Stimulated activated CD8-positive, alpha-beta memory T cell treated with anti-CD3 and anti-CD28 coated beads, Interleukin-12 subunit alpha, Interleukin-12 subunit beta, amount 100 ng/mL, for 24 hours (primary cell): ENCODE measurements around the gene SOAT2.
"Not testable (repeated sequence)": the region's sequence is repeated elsewhere in the genome, so short reads cannot be mapped to it uniquely, and the experiment has no call there.

Source experiments
- DNase-seq: peaks from one replicate; pipeline ENCODE4 v3.0.0-alpha.2; 2020; ENCODE audit errors: extremely low read depth

SOAT2 gene

GRCh38 chr12:53101931-53102781 lies 1.1 kb upstream of the SOAT2 start:
- DNase-seq, result no peak

GRCh38 chr12:53103860-53104305 lies 597 bp downstream of the SOAT2 start:
- no peak for DNase-seq

GRCh38 chr12:53105256-53105655 lies 2.0 kb downstream of the SOAT2 start:
- DNase-seq, result no peak

- DNase-seq, result no peak
Measured at GRCh38 chr12:53105712-53106439, 2.6 kb downstream of the SOAT2 start.

GRCh38 chr12:53107122-53107521 lies 3.8 kb downstream of the SOAT2 start:
- no peak for DNase-seq

- DNase-seq, result not testable (repeated sequence)
Measured at GRCh38 chr12:53112431-53112830, 9.1 kb downstream of the SOAT2 start.

- no peak for DNase-seq
Measured at GRCh38 chr12:53113136-53113705, 9.9 kb downstream of the SOAT2 start.

- DNase-seq, result no peak
Measured at GRCh38 chr12:53113951-53114350, 10.7 kb downstream of the SOAT2 start.

GRCh38 chr12:53115112-53115890 lies 12.0 kb downstream of the SOAT2 start:
- no peak for DNase-seq

- no peak for DNase-seq
Measured at GRCh38 chr12:53115891-53116648, 12.8 kb downstream of the SOAT2 start.

GRCh38 chr12:53118751-53119300 lies 15.5 kb downstream of the SOAT2 start:
- no peak for DNase-seq

- no peak for DNase-seq
Measured at GRCh38 chr12:53120685-53121525, 17.6 kb downstream of the SOAT2 start.

- no peak for DNase-seq
Measured at GRCh38 chr12:53122961-53123468, 19.7 kb downstream of the SOAT2 start.

GRCh38 chr12:53123578-53124351 lies 20.5 kb downstream of the SOAT2 start:
- DNase-seq, result no peak

GRCh38 chr12:53124352-53124723 lies 21.1 kb downstream of the SOAT2 start:
- no peak for DNase-seq

GRCh38 chr12:53127169-53127568 lies 23.9 kb downstream of the SOAT2 start:
- DNase-seq, result no peak

GRCh38 chr12:53128780-53129569 lies 25.7 kb downstream of the SOAT2 start:
- no peak for DNase-seq

- DNase-seq, result no peak
Measured at GRCh38 chr12:53131844-53132243, 28.6 kb downstream of the SOAT2 start.
